Esophagus squamous epithelium (tissue), 4 donors: ENCODE measurements around the gene ITPA.

ENCODE experiments used
- CTCF ChIP-seq, 6 experiments: fragments of 450-650 bp in 4 of 6; fragments of 200-600 bp in 2 of 6; sonication (generic) in 2 of 6; IDR thresholded peaks; one replicate each; pipeline ENCODE4 v1.5.1; 2016 to 2019; ENCODE audit warnings: antibody characterized with exemption in 6 of 6, mild to moderate bottlenecking in 4 of 6, moderate library complexity in 4 of 6
- POLR2A ChIP-seq, 4 donors: fragments of 450-650 bp; IDR thresholded peaks; one replicate each; pipeline ENCODE4 v1.6.1; 2017; ENCODE audit warnings: antibody characterized with exemption in 4 of 4, mild to moderate bottlenecking in 4 of 4, moderate library complexity in 3 of 4

GRCh38 chr20:3172933-3173609 is 36.2 kb upstream of the ITPA start, which contains the start of gene LZTS3:
- peak in 1 of 4 donors; percentile 66 for TF ChIP-seq POLR2A (IDR thresholded peaks at IDR 0.05)
- no peak for TF ChIP-seq CTCF (IDR thresholded peaks at IDR 0.05)
